Choroid plexus epithelial cell (primary cell): Measurements from ENCODE around the gene CEP85L.

Source experiments
- DNase-seq: peaks from one replicate; pipeline ENCODE4 v3.0.0-alpha.2; 2010; ENCODE audit warnings: low read depth
- H3K4me3 ChIP-seq: 2 replicates; pipeline ENCODE4 v1.5.1; 2011; ENCODE audit warnings: low read depth, mild to moderate bottlenecking, control low read depth, low read length, moderate library complexity
- TF ChIP-seq, protein P1 (sequence below): conservative IDR thresholded peaks from 2 replicates; pipeline ENCODE4 v1.5.1; 2011; ENCODE audit warnings: low read depth, mild to moderate bottlenecking, control low read depth, inconsistent platforms, low read length, moderate library complexity

Gene CEP85L

GRCh38 chr6:118630067-118630466 is 21.3 kb downstream of the CEP85L start:
- TF ChIP-seq, protein P1, sequence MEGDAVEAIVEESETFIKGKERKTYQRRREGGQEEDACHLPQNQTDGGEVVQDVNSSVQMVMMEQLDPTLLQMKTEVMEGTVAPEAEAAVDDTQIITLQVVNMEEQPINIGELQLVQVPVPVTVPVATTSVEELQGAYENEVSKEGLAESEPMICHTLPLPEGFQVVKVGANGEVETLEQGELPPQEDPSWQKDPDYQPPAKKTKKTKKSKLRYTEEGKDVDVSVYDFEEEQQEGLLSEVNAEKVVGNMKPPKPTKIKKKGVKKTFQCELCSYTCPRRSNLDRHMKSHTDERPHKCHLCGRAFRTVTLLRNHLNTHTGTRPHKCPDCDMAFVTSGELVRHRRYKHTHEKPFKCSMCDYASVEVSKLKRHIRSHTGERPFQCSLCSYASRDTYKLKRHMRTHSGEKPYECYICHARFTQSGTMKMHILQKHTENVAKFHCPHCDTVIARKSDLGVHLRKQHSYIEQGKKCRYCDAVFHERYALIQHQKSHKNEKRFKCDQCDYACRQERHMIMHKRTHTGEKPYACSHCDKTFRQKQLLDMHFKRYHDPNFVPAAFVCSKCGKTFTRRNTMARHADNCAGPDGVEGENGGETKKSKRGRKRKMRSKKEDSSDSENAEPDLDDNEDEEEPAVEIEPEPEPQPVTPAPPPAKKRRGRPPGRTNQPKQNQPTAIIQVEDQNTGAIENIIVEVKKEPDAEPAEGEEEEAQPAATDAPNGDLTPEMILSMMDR = no peak
- DNase-seq = no peak

DNA sequence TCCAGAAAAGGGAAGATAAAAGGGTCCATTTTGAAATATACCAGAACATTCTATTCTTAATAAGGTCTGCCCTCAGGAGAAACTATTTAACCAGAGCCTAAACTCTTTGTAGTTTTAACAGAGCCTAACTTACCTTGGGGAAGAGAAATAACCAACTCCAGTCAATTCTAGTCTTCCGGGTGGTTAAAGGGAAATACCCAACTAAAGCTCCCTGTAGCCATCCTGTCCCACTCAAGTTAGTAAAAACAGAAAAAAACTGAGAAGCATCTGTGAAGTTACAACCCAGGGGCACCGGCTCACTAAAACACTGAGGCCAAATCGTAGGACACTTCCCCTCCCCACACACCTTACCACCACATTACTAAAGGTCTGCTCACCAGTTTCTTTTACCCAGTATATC is 23.7 kb downstream of the CEP85L start:
- no peak overlapping the region for H3K4me3 ChIP-seq
- TF ChIP-seq, protein P1 = no peak
- no peak for DNase-seq

More at GRCh38 chr6:118630067-118630466, 21.3 kb downstream of the CEP85L start:
- H3K4me3 ChIP-seq = no peak overlapping the region

DNA sequence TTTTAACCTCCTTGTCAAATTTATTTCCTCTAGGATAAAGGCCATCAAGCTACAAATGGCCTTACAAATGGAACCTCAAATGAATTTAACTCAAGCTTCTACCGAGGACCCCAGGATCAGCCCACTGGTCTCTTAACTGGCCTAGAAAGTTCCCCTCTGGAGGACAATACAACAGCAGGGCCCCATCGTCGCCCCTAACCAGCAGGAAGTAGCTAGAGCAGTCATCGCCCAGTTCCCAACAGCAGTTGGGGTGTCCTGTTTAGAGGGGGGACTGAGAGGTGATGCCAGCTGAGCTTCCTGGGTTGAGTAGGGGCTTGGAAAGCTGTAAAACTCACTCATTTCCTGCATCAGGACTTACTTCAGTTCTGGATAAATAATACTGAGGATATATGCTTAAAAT is 25.6 kb downstream of the CEP85L start:
- TF ChIP-seq, protein P1 = no peak
- H3K4me3 ChIP-seq = no peak overlapping the region
- no peak for DNase-seq

DNA sequence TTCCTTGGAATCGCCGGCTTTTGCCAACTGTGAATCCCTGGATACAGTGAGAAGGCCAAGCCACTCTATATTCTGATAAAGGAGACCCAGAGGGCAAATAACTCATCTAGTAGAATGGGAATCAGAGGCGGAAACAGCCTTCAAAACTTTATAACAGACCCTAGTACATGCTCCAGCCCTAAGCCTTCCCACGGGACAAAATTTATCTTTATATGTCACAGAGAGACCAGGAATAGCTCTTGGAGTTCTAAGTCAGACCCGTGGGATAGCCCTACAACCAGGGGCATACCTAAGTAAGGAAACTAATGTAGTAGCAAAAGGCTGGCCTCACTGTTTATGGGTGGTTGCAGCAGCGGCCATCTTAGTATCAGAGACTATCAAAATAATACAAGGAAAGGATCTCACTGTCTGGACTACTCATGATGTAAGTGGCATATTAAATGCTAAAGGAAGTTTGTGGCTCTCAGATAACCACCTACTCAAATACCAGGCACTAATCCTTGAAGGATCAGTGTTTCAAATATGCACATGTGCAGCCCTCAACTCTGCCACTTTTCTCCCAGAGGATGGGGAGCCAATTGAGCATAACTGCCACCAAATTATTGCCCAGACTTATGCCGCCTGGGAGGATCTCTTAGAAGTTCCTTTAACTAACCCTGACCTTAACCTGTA is 29.5 kb downstream of the CEP85L start:
- TF ChIP-seq, protein P1 = no peak
- no peak for DNase-seq
- no peak overlapping the region for H3K4me3 ChIP-seq

GRCh38 chr6:118620202-118620601 is 31.2 kb downstream of the CEP85L start:
- H3K4me3 ChIP-seq = no peak overlapping the region
- DNase-seq = no peak
- TF ChIP-seq, protein P1 = no peak

GRCh38 chr6:118618676-118619377 is 32.6 kb downstream of the CEP85L start:
- peak; percentile 51 for DNase-seq
- H3K4me3 ChIP-seq = no peak overlapping the region
- TF ChIP-seq, protein P1 = peak; percentile 97
